ENCODE data around the gene NBPF19.
"Not testable (repeated sequence)": the region's sequence is repeated elsewhere in the genome, so short reads cannot be mapped to it uniquely, and the experiment has no call there.

- not testable (repeated sequence) for TF ChIP-seq EZH2 (IDR thresholded peaks at IDR 0.05); POLR2AphosphoS5 (IDR thresholded peaks at IDR 0.05; ENCODE audit: borderline replicate concordance, low read depth, low read length)
These were observed 90.6 kb downstream of the NBPF19 start for GRCh38 chr1:149565485-149565884.

All from SK-N-MC (cell line).